ENCODE results near the gene TTLL4.

The TTLL4 gene

DNA sequence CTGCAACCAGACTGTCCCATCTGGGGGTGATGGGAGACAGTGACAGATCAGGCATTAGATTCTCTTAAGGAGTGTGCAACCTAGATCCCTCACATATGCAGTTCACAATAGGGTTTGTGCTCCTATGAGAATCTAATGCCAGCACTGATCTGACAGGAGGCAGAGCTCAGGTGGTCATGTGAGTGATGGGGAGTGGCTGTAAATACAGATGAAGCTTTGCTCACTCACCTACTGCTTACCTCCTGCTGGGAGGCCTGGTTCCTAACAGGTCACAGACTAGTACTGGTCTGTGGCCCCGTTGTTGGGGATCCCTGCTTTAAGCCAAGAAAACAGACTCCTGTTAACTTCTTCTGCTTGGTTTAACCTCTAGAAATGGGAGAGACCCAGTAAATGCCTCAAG, 74.5 kb downstream of the TTLL4 start:
- FAIRE-seq = no peak

DNA sequence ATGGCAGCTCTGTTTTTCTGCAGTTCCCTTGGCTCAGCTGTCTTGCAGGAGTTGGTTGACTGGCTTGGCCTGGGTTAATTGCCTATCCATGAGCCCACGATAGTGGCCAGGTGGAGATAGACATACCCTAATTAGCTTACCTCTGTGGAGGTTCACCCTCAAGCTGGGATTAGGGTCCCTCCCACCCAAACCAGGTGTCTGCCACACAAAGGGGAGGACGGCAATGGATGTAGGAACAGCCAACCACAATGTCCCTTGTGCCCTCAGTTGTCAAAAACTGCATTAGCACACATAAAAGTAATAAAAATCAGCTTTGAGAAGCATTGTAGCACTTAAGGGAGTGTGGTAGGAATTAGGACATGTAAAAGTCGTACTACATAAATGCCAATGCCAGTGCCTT, 75.5 kb downstream of the TTLL4 start:
- no peak for FAIRE-seq

DNA sequence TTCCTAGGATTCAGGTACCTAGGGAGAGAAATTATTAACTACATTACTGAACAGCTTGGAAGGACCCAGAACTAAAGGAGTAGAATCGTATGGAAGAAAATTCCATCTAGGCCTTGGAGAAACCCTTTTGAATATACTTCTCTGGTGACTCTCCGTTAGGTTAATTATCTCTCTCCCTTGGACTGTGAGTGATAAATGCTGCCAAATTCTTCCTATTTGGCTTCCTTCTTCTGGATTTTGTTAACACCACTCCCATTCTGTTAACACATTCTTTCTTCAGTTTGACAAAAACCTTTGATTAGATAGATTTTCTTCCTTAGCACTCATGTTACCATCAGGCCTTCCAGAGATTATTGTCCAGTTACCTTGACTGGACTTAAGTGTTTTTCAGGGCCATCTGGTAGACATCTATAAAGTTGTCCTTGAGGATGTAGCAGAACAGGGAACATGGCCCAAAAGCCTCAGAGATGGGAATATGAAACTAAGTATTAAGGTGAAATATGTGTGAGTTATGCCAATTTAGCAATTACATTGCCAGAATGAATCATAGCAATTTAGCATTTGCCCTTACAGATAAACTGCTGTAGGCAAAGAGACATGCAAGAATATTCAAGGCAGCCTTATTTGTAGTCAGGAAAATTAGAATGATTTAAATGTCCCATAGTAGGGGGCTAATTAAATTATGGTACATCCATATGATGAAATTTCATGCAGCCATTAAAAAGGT, 78.1 kb downstream of the TTLL4 start:
- FAIRE-seq = no peak

DNA sequence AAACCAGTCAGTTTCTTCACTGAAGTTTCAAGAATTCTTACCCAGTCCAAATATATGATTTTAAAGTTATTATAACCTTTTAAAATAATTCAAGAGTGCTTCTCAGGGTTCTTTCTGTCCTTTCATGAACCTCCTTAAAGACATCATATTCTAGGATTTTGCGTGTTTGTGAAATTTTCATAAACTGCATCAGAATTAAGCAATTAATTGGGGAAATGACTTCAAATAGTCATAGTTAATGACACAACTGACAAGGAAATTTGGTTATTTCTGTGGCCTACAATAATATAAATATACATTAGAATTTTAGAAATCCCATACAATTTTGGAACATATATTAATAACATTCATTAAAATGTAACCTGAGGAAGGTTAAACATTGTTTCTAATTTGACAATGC, 81.8 kb downstream of the TTLL4 start:
- no peak for FAIRE-seq

DNA sequence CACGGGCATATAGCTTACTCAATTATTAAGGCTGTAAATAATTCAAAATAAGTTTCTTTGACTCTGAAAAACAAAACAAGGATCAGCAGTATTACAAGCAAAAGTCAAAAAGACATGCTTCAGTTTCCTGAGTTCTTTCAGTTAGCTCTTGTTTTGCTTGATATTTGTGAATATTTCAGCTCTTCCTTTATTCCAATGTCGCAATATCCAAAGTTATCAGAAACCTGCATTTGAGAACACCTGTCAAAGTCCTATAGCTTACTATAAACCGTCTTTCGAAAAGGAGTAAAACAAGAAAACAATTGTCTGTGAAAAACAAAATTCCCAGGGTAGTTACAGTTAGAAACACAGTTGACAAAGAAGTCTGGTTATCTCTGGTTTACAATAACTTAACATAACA, 86.1 kb downstream of the TTLL4 start:
- FAIRE-seq = no peak

DNA sequence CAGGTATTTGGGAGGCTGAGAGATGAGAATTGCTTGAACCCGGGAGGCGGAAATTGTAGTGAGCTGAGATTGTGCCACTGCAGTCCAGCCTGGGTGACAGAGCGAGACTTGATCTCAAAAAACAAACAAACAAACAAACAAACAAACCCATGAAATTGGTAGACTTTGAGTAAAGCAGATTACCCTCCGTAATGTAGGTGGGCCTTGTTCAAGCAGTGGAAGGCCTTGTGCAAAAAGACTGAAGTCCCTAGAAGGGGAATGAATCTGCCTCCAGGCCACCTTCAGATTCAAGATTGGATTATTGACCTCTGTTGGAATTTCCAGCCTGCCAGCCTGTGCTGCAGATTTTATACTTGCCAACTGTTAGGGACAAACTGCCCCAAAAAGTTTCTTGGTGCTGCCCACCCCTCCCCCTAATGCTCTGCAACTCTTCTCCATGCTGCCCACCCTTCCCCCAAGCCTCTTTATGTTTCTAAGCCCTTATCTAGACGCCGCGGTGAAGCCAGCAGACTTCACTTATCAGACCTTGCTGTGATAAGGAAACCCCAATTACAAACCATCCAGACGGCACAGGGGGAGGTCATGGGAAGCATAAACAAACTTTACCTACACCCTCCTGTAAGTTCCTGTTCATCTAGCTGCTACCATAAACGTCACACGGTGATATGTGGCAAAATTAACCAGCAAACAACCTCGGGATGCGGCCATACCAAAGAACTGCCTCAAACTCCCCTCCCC, 88.3 kb downstream of the TTLL4 start:
- FAIRE-seq = no peak

DNA sequence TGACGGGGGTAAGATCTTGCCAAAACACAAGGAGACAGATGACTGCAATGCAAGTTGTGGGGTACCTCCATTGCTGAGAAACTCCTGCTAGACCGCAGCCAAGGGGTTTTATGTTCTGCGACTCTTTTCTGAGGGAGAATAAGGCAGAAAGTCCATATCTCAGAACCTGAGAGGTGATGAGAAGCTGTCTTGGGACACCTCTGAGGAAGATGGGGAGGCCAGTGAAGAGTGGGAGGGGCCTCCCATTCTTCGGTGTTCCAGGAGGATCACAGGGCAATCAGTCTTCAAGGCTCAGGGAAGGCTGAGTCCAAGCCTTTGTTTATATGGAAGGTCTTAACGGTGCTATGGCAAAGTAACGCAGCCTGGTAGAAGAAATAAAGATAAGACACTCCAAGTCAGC, 89.4 kb downstream of the TTLL4 start:
- no peak for FAIRE-seq

DNA sequence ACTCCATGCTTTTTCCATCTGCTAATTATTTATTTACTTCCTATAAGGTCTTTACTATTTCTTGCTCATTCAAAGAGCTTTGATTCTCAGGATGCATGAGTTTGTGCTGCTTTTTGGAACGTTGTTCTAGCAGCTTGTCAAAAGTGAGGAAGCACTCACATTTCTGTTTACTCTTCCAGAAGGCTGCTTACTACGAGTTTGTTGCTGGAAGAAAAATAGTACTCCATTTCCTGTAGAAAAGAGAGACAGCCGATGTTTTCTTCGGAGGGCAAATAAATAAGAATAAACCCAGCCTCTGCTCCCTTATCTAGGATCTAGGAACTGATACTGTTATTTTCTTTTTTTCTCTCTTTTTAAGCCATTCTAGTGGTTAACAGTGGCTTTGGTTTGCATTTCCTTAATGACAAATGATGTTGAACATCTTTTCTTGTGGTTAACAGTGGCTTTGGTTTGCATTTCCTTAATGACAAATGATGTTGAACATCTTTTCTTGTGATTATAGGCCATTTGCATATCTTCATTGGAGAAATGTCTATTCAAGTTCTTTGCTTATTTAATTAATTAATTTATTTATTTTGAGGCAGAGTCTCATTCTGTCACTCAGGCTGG, 91.9 kb downstream of the TTLL4 start:
- FAIRE-seq = no peak

DNA sequence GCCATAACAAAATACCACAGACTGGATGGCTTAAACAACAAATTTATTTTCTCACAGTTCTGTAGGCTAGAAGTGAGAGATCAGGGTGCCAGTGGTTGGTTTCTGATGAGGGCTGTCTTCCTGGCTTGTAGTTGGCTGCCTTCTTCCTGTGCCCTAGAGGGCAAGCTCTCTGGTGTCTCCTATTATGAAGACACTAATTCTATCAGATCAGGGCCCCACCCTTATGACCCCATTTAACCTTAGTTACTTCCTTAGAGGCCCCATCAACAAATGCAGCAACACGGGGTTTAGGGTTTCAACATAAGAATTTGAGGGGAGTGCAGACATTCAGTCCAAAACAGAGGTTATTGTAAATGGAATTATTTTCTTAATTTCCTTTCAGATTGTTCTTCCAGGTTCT, 94.2 kb downstream of the TTLL4 start:
- FAIRE-seq = no peak
